IPS-20b (cell line): Measurements from ENCODE around the gene SLC41A3.
"Not testable (repeated sequence)": the region's sequence is repeated elsewhere in the genome, so short reads cannot be mapped to it uniquely, and the experiment has no call there.

ENCODE experiments used
- H3K27ac ChIP-seq: one replicate; pipeline ENCODE4 v1.5.1; 2013; ENCODE audit warnings: low read length
- H3K27me3 ChIP-seq: 2 replicates; pipeline ENCODE4 v1.6.1; 2013; ENCODE audit warnings: mild to moderate bottlenecking, low read length, inconsistent platforms; ENCODE audit not compliant: insufficient read depth
- H3K36me3 ChIP-seq: 2 replicates; pipeline ENCODE4 v1.6.1; 2013; ENCODE audit warnings: low read depth, mild to moderate bottlenecking, inconsistent platforms, low read length, moderate library complexity; ENCODE audit not compliant: insufficient read depth
- H3K4me1 ChIP-seq: 2 replicates; pipeline ENCODE4 v1.6.1; 2013; ENCODE audit warnings: mild to moderate bottlenecking, control low read depth, inconsistent platforms, low read length, moderate library complexity; ENCODE audit not compliant: insufficient read depth
- H3K4me3 ChIP-seq: 2 replicates; pipeline ENCODE4 v1.5.1; 2013; ENCODE audit warnings: mild to moderate bottlenecking, low read length, inconsistent platforms
- H3K9ac ChIP-seq: 2 replicates; pipeline ENCODE4 v1.6.1; 2013; ENCODE audit warnings: low read depth, mild to moderate bottlenecking, inconsistent platforms, low read length, moderate library complexity
- H3K9me3 ChIP-seq: 2 replicates; pipeline ENCODE4 v1.6.1; 2013; ENCODE audit warnings: mild to moderate bottlenecking, low read depth, low read length, inconsistent platforms; ENCODE audit not compliant: insufficient read depth

Gene SLC41A3

DNA sequence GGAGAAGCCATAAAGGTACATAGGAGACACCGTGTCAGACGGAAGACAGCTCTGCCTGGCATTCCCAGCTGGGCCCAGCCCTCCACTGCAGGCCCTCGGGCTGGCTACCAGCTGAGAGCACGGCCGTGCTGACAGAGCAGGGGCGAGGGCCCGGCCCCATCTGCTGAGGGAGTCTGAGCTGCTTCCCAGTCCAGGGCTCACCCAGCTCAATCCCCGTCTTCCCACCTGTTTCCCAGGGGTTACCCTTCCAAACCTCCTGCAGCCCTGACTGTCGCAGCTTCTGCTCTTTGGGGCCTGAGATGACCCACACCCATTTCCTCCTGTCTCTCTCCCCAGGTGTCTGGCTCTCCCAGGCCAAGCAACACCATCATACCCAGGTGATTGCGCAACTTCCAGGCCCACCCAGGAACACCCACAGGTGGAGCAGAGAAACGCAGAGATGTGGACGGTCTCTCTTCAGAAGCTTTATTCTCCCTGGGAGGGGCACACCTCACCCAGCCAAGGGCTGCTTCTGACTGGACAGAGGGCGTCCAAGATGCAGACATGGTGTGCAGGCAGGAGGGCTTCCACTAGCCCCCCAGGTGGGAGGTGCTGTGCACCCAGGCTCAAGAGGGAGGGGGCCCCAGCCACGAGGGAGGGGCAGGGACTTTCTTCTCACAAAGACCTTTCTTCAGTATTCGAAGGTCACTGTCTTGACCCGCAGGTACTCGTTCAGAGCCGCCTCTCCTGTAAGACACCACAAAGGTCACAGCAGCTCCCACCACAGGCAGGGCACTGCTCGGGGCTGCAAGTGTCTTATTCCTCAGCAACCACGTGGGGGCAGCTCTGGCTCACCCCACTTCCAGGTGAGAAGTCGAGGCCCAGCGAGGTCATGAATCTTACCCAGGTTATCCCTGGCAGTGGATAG lies 19.4 kb upstream of the SLC41A3 start:
- H3K36me3 ChIP-seq = no peaks in the 10 kb centered on the region
- H3K9me3 ChIP-seq = no peaks in the 10 kb centered on the region
- H3K4me1 ChIP-seq = no peaks in the 10 kb centered on the region
- H3K4me3 ChIP-seq = no peak overlapping the region
- no peak overlapping the region for H3K27ac ChIP-seq
- no peak overlapping the region for H3K9ac ChIP-seq
- no peaks in the 10 kb centered on the region for H3K27me3 ChIP-seq

DNA sequence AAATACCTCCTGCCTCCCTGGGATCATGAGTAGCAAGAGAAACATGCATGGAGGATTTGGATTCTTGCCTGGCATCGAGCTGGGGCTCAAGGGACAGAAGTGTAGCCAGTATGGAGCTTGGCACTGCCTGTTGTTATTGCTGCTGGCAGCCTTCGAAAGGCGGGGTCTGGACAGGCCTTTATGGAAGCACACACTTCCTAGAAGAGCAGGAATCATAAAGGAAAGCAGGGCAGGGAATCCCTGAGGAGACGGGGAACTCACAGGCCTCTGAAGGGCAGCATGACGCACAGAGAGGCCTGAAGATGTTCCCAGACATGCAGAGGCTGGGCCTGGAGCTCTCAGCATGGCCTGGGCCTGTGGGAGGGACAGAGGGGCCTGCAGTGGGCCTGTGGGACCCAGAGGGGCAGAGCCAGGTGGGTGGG lies 18.6 kb upstream of the SLC41A3 start:
- H3K4me3 ChIP-seq = no peak overlapping the region
- H3K9ac ChIP-seq = no peak overlapping the region
- no peaks in the 10 kb centered on the region for H3K4me1 ChIP-seq
- H3K27ac ChIP-seq = no peak overlapping the region
- H3K36me3 ChIP-seq = no peaks in the 10 kb centered on the region
- no peaks in the 10 kb centered on the region for H3K27me3 ChIP-seq
- no peaks in the 10 kb centered on the region for H3K9me3 ChIP-seq

DNA sequence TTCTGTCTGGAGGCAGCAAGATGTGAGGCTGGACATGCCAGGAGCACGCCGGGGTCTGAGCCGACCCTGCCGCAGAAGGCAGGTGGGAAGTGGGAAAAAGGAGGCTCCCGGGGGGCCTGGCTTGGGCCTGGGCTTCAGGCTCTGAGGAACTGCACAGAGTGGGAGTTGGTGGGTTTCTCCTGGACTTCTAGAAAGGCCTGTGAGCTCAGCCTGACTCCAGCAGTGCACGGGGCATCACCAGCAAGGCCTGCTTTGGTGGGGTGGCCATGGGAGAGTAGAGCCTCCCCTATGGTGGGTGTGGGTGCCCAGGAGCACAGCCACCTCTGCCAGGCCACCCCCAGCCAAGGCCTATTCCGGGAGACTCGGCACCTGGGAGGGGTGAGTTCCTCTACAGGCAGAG lies 18.1 kb upstream of the SLC41A3 start:
- H3K27ac ChIP-seq = no peak overlapping the region
- no peak overlapping the region for H3K9ac ChIP-seq
- H3K4me1 ChIP-seq = no peaks in the 10 kb centered on the region
- no peak overlapping the region for H3K4me3 ChIP-seq
- H3K27me3 ChIP-seq = no peaks in the 10 kb centered on the region
- H3K9me3 ChIP-seq = peaks cover 5% of the 10 kb centered on the region
- no peaks in the 10 kb centered on the region for H3K36me3 ChIP-seq

DNA sequence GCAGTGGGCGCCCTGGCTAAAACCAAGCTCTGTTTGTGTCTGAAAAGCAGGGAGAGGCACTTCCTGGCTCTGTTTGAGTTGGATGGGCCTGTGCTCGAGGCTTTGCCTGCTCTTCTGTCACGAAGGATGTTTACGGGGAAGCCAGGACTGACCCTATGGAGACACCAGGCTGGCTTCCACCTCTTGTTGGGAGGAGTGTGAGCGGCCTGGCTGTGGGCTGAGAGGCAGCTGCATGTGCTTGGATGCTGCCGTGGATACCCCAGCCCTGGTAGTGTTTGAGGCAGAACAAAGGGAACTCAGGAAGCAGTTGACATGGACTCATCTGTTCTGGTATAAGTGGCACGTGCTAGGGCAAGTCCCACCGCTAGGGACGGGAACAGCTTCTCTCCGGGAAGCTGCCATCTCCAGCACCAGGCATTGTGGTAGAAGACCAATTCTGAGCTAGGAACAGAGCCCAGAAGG lies 17.6 kb upstream of the SLC41A3 start:
- Histone ChIP-seq H3K27me3 (no peaks in the 10 kb centered on the region), H3K4me3 (no peak overlapping the region), H3K9me3 (peaks cover 8% of the 10 kb centered on the region), H3K36me3 (no peaks in the 10 kb centered on the region), H3K9ac (no peak overlapping the region), H3K4me1 (no peaks in the 10 kb centered on the region), H3K27ac (no peak overlapping the region)

DNA sequence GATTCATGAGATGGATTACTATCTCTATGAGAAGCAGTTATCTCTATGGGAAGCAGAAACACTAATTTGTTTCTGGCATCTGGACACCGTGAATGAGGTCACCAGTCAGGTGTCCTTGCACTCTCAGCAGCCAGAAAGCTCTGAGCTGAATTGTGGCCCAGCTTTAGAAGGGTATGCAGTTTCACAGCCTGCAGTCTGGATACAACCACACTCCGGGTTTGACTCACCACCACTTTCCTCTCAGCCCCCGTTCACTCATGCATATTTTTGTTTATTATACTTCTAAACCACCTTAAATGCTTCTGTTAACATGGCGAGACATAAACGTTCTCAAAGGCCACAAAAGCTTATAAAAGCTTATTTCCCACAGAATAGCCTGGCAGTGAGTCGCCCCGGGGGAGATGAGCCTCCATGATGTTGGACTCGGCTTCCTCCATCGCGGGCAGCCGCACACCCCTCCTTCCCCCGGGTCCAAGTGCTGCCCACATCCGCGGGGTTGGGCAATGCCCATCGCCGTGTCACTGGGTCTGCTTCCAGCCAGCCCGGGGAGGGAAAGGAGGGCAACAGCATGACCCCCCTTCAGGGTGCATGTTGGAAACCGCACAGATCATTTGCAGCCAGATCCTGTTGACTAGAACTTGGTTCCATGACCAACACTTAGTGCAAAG lies 16.8 kb upstream of the SLC41A3 start:
- Histone ChIP-seq H3K27ac (no peak overlapping the region), H3K36me3 (no peaks in the 10 kb centered on the region), H3K9ac (no peak overlapping the region), H3K4me3 (no peak overlapping the region), H3K27me3 (no peaks in the 10 kb centered on the region), H3K9me3 (peaks cover 15% of the 10 kb centered on the region), H3K4me1 (no peaks in the 10 kb centered on the region)

DNA sequence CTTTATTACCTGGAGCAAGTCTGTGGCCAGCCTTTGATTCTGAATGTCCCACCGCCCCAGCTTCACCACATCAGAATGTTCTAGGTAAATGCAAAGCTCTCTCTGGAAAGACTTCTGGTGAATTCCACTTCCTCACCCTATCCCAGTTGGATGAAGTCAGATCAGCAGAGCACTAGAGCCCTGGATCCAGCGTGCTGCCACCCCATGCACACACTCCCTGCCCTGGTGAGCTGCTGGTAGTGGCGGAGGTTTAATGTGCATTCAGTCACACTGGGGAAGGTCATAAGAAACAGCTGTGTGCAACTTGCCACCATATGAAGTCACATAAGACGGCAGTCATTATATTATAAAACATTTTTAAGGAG lies 16.3 kb upstream of the SLC41A3 start:
- Histone ChIP-seq H3K27me3 (no peaks in the 10 kb centered on the region), H3K9ac (no peak overlapping the region), H3K27ac (no peak overlapping the region), H3K36me3 (no peaks in the 10 kb centered on the region), H3K9me3 (peaks cover 17% of the 10 kb centered on the region), H3K4me3 (no peak overlapping the region), H3K4me1 (no peaks in the 10 kb centered on the region)

DNA sequence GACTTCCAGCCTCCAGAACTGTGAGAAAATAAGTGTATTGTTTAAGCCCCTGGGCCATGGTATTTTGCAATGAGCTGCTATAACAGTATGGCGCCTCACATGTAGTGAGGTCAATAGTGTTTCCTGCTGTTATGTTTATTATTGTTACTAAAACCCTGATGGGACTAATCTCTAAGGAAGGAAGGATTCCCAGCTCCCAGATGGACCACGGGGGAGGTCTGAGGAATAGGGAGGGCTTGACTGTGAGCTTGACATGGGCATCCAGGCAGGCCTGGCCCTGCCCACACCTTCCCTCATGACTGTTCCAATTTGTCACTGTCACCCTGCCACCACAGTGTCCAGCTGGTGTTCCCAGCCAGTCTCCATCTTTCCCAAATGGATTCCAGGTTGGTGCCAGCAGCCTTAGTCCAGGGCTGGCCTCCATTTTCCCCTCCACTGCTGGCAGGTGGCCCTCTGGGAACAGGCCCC lies 14.5 kb upstream of the SLC41A3 start:
- Histone ChIP-seq H3K27me3 (no peaks in the 10 kb centered on the region), H3K4me1 (no peaks in the 10 kb centered on the region), H3K9me3 (peaks cover 17% of the 10 kb centered on the region), H3K36me3 (no peaks in the 10 kb centered on the region), H3K4me3 (no peak overlapping the region), H3K27ac (no peak overlapping the region), H3K9ac (no peak overlapping the region)

DNA sequence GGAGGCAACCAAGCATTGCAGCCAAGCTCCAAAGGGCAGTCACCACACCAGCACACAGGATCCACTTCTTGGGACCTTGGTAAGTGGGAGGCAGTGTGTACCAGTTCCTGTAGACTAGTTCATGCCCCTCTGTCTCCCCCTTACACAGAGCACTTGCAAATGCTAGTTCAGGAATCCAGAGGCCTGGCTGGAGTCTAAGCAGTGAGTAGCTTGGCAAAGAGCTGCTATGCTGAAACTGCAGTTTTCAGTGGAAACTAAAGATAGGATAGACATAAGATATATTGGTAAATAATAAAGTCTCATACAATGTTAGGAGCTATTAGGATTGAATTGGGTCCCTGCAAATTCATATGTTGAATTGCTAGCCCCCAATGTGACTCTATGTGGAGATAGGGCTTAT lies 13.9 kb upstream of the SLC41A3 start:
- Histone ChIP-seq H3K27me3 (no peaks in the 10 kb centered on the region), H3K9ac (no peak overlapping the region), H3K36me3 (no peaks in the 10 kb centered on the region), H3K4me3 (no peak overlapping the region), H3K4me1 (no peaks in the 10 kb centered on the region), H3K9me3 (peaks cover 18% of the 10 kb centered on the region), H3K27ac (no peak overlapping the region)

DNA sequence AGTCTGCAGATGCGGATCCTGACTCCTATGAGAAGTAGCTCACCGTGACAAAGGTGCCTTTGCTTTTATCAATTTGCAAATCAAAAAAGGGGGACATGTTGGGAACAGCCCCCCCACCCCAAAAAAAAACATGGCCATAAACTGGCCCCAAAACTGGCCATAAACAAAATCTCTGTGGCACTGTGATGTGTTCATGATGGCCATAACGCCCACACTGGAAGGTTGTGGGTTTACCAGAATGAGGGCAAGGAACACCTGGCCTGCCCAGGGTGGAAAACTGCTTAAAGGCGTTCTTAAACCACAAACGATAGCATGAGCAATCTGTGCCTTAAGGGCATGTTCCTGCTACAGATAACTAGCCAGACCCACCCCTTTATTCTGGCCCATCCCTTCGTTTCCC lies 12.3 kb upstream of the SLC41A3 start:
- not testable (repeated sequence) for H3K27me3 ChIP-seq, H3K4me1 ChIP-seq, H3K9ac ChIP-seq, H3K4me3 ChIP-seq, H3K36me3 ChIP-seq, H3K27ac ChIP-seq
- peaks cover 26% of the 10 kb centered on the region for H3K9me3 ChIP-seq

DNA sequence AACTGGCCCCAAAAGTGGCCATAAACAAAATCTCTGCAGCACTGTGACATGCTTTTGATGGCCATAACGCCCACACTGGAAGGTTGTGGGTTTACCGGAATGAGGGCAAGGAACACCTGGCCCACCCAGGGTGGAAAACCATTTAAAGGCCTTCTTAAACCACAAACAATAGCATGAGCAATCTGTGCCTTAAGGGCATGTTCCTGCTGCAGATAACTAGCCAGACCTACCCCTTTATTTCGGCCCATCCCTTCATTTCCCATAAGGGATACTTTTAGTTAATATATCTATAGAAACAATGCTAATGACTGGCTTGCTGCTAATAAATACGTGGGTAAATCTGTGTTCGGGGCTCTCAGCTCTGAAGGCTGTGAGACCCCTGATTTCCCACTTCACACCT lies 8.2 kb upstream of the SLC41A3 start:
- not testable (repeated sequence) for H3K9ac ChIP-seq, H3K27me3 ChIP-seq, H3K4me1 ChIP-seq, H3K4me3 ChIP-seq, H3K27ac ChIP-seq, H3K36me3 ChIP-seq
- H3K9me3 ChIP-seq = peaks cover 60% of the 10 kb centered on the region

DNA sequence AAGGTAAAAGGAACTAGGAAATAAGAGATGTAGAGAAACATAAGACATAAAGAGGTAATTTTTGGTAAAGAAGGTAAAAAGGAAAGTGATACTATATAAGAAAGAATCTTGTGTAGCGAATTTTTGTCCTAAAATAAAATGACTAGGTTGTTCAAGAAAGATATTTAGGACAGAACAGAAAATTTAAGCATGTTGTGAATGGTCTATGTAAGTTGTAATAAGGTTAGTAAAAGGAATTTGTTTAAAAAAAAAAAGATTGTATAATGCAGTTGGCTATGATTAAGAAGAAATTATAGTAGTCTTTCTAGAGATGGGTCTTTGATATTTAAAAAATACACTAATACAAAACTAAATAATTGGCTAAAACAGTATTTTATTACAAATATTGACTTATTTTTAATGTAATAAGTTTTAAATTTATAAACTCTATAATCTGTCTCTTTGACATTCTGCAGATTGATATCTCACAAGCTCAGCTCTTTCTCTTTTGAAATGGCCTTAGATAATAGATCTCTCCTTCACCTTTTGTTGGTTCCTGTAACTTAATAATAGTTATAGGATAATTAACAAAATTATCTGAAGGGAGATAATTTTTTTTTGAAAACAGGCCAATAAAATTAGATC lies 3.7 kb upstream of the SLC41A3 start:
- Histone ChIP-seq H3K9ac (no peak overlapping the region), H3K4me3 (no peak overlapping the region), H3K27me3 (no peaks in the 10 kb centered on the region), H3K4me1 (peaks cover 4% of the 10 kb centered on the region; the same call in 1 of the 2 replicates), H3K9me3 (peaks cover 51% of the 10 kb centered on the region), H3K27ac (no peak overlapping the region), H3K36me3 (no peaks in the 10 kb centered on the region)
